HG03025 (cell line): ENCODE results near the gene GPD1L.

Experiments
- ATAC-seq: cut with Tn5 transposase; IDR thresholded peaks from one replicate; pipeline ENCODE4 v1.9.1; 2021; ENCODE audit warnings: mild to moderate bottlenecking, moderate library complexity; ENCODE audit not compliant: unreplicated experiment, low FRiP score

GPD1L gene

GRCh38 chr3:32132706-32133105, 26.3 kb downstream of the GPD1L start:
- no peak for ATAC-seq

GRCh38 chr3:32136703-32137102, 30.3 kb downstream of the GPD1L start:
- ATAC-seq = no peak

- ATAC-seq = no peak
Measured at GRCh38 chr3:32137870-32138269, 31.4 kb downstream of the GPD1L start.

GRCh38 chr3:32138545-32139104, 32.2 kb downstream of the GPD1L start:
- ATAC-seq = no peak

- ATAC-seq = no peak
Measured at GRCh38 chr3:32140943-32141342, 34.5 kb downstream of the GPD1L start.

- ATAC-seq = no peak
Measured at GRCh38 chr3:32143849-32144757, 37.7 kb downstream of the GPD1L start.

- ATAC-seq = no peak
Measured at GRCh38 chr3:32146746-32147211, 40.4 kb downstream of the GPD1L start.

- no peak for ATAC-seq
Measured at GRCh38 chr3:32147509-32147908, 41.1 kb downstream of the GPD1L start.

GRCh38 chr3:32147933-32148332, 41.5 kb downstream of the GPD1L start:
- ATAC-seq = no peak

GRCh38 chr3:32148351-32148750, 41.9 kb downstream of the GPD1L start:
- no peak for ATAC-seq

GRCh38 chr3:32153414-32154204, 47.2 kb downstream of the GPD1L start:
- no peak for ATAC-seq

- no peak for ATAC-seq
Measured at GRCh38 chr3:32154205-32154579, 47.8 kb downstream of the GPD1L start.

GRCh38 chr3:32155117-32155516, 48.7 kb downstream of the GPD1L start:
- ATAC-seq = no peak

GRCh38 chr3:32157600-32158264, 51.3 kb downstream of the GPD1L start:
- no peak for ATAC-seq

GRCh38 chr3:32160706-32161214, 54.3 kb downstream of the GPD1L start:
- no peak for ATAC-seq

- ATAC-seq = no peak
Measured at GRCh38 chr3:32165442-32165841, 59.0 kb downstream of the GPD1L start.

- ATAC-seq = no peak
Measured at GRCh38 chr3:32166654-32167053, 60.2 kb downstream of the GPD1L start.

- no peak for ATAC-seq
Measured at GRCh38 chr3:32172420-32172819, 66.0 kb downstream of the GPD1L start.

- no peak for ATAC-seq
Measured at GRCh38 chr3:32175607-32176197, 69.3 kb downstream of the GPD1L start.
